Adipocyte (in vitro differentiated cells): Measurements from ENCODE around the gene CYB5B.

ENCODE experiments used
- DNase-seq: peaks from one replicate; pipeline ENCODE4 v3.0.0-alpha.2; 2015; ENCODE audit warnings: low read depth
- H3K27me3 ChIP-seq: replicated peaks from 2 replicates; pipeline ENCODE4 v1.7.0; 2013; ENCODE audit warnings: mild to moderate bottlenecking, low read length, moderate library complexity; ENCODE audit not compliant: control insufficient read depth, insufficient read depth
- H3K36me3 ChIP-seq: 2 replicates; pipeline ENCODE4 v1.7.0; 2013; ENCODE audit warnings: low read length, mild to moderate bottlenecking, moderate library complexity; ENCODE audit not compliant: control insufficient read depth, insufficient read depth, severe bottlenecking
- H3K4me1 ChIP-seq: 2 replicates; pipeline ENCODE4 v1.7.0; 2013; ENCODE audit warnings: mild to moderate bottlenecking, low read length, moderate library complexity; ENCODE audit not compliant: control insufficient read depth, insufficient read depth
- H3K4me3 ChIP-seq: 2 replicates; pipeline ENCODE4 v1.7.0; 2013; ENCODE audit warnings: mild to moderate bottlenecking, low read length, moderate library complexity
- H3K9ac ChIP-seq: 2 replicates; pipeline ENCODE4 v1.7.0; 2013; ENCODE audit warnings: mild to moderate bottlenecking, low read length, moderate library complexity
- H3K9me3 ChIP-seq: 2 replicates; pipeline ENCODE4 v1.7.0; 2013; ENCODE audit warnings: mild to moderate bottlenecking, low read length, moderate library complexity; ENCODE audit not compliant: control insufficient read depth

CYB5B gene, protein sequence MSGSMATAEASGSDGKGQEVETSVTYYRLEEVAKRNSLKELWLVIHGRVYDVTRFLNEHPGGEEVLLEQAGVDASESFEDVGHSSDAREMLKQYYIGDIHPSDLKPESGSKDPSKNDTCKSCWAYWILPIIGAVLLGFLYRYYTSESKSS

DNA sequence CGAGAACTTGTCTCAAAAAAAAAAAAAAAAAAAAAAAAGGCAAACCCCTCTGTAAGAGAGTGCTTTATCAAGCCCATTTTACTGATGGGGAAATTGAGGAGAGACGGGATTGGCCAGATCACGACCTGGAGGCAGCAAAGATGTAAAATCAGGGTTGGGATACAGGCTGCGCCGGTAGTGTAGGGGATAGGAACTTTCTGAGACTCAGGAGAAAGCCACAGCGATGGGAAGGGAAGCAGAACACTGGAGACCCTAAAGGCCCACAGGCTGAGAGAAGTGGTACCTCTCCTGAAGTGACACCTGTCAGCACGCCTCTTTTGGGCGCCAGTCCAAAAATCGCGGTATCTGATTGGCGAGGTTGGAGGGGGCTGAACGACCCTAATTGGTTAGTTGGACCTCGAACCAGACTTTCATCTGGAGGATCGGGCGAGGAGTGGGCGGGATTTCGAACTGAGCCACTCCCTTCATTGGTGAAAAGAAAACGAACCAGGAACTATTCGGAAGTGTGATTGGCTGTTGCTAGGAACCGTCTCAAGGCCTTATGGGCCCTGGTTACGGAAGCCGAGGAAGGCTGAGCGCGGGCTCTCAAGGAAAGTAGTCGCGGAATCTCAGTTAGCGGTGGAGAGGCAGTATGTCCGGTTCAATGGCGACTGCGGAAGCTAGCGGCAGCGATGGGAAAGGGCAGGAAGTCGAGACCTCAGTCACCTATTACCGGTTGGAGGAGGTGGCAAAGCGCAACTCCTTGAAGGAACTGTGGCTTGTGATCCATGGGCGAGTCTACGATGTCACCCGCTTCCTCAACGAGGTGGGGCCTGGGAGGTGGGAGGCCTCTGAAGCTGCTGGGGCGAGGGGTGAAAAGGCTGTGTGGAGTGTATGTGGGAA is at the start of gene CYB5B:
CYB5B (plus strand) TSS at position 567 of the 882 bp plus-strand sequence; CDS start at position 632, 65 bp downstream.
- peak; percentile 98 for DNase-seq

DNA sequence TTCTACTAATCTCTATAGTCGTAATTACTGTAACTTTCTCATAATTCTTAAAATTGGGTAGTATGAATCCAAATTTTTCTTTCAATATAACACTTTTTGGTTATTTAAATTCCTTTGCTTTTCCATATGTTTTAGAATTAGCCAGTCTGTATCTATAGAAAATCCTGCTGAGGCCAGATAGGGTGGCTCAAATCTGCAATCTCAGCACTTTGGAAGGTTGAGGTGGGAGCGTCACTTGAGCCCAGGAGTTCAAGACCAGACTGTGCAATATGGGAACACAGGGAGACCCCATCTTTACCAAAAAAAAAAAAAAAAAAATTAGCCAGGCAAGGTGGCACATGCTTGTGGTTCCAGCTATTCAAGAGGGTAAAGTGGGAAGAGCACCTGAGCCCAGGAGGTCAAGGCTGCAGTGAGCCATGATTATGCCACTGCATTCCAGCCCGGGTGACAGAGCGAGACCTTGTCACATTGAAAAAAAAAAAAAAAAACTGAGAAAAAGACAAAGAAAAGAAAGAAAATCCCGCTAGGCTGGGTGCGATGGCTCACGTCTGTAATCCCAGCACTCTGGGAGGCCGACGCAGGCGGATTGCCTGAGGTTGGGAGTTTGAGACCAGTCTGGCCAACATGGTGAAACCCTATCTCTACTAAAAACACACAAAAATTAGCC is 47.9 kb upstream of the CYB5B start:
- Histone ChIP-seq H3K9me3 (no peaks in the 10 kb centered on the region), H3K36me3 (peaks cover 56% of the 10 kb centered on the region), H3K27me3 (no peaks in the 10 kb centered on the region), H3K9ac (no peak overlapping the region), H3K4me3 (no peak overlapping the region), H3K4me1 (peaks cover 13% of the 10 kb centered on the region)
- no peak for DNase-seq

More for the DNA sequence above, at the start of gene CYB5B:
- H3K9me3 ChIP-seq, result no peaks in the 10 kb centered on the region
- H3K9ac ChIP-seq, result peak within 1 kb of the TSS; percentile 92
- peak within 1 kb of the TSS; percentile 95 for H3K4me3 ChIP-seq
- peaks cover 22% of the 10 kb centered on the region for H3K36me3 ChIP-seq
- H3K27me3 ChIP-seq, result no peaks in the 10 kb centered on the region
- peaks cover 8% of the 10 kb centered on the region for H3K4me1 ChIP-seq

DNA sequence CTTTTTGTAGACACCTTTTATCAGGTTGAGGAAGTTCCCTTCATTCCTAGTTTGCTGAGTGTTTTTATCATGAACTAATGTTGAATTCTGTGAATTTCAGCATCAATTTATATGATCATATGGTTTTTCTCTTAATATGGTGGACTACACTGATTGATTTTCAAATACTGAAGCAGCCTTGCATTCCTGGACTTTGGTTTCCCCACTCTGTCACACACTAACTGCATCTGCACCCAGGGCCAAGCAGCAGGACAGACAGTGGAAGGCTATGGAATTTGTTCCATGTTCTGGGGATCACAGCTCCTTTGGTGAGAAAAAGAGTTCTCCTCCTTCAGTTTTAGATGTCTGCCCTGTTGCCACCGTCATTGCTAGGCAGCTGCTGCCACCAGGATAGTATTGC is 46.4 kb upstream of the CYB5B start:
- peaks cover 57% of the 10 kb centered on the region for H3K36me3 ChIP-seq
- peaks cover 13% of the 10 kb centered on the region for H3K4me1 ChIP-seq
- no peak for DNase-seq
- H3K9ac ChIP-seq, result no peak overlapping the region
- H3K4me3 ChIP-seq, result no peak overlapping the region
- no peaks in the 10 kb centered on the region for H3K9me3 ChIP-seq
- no peaks in the 10 kb centered on the region for H3K27me3 ChIP-seq

DNA sequence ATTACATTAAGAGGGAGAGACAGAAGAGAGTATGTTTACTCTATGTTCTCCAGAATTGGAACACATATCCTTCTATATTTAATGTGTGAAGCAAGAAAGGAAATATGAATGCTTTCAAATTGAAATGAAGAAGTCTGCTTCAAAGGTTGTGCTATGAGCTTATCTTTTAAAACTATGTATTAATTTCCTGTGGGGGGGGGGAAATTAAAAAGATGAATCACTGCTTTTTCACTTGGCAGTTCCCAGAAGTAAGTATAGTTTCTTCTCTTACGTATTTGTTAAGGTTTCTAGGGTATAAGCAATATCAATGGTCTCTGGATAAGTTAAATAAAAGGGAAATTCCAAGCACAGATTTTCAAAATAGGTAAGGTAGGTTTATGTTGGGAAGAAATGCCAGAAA is 45.7 kb upstream of the CYB5B start:
- no peaks in the 10 kb centered on the region for H3K27me3 ChIP-seq
- peaks cover 14% of the 10 kb centered on the region for H3K4me1 ChIP-seq
- DNase-seq, result no peak
- no peak overlapping the region for H3K9ac ChIP-seq
- no peaks in the 10 kb centered on the region for H3K9me3 ChIP-seq
- no peak overlapping the region for H3K4me3 ChIP-seq
- peaks cover 62% of the 10 kb centered on the region for H3K36me3 ChIP-seq

DNA sequence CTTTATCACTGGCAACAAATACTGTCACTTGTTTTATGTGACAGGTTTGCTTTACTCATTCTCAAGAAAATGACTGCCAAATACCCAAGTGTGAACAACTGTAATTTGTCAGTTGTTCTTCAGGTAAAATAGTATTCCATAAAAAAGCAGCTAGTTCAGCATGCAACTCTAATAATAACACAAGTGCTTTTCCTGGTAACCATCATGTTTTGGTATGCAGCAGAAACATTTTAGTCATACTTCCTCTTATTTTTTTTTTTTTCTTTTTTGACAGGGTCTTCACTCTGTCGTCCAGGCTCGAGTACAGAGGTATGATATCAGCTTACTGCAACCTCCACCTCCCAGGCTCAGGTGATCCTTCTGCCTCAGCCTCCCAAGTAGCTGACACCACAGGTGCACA is 43.2 kb upstream of the CYB5B start:
- Histone ChIP-seq H3K27me3 (no peaks in the 10 kb centered on the region), H3K9ac (no peak overlapping the region), H3K36me3 (peaks cover 61% of the 10 kb centered on the region), H3K9me3 (no peaks in the 10 kb centered on the region), H3K4me3 (no peak overlapping the region), H3K4me1 (peaks cover 24% of the 10 kb centered on the region)
- no peak for DNase-seq

DNA sequence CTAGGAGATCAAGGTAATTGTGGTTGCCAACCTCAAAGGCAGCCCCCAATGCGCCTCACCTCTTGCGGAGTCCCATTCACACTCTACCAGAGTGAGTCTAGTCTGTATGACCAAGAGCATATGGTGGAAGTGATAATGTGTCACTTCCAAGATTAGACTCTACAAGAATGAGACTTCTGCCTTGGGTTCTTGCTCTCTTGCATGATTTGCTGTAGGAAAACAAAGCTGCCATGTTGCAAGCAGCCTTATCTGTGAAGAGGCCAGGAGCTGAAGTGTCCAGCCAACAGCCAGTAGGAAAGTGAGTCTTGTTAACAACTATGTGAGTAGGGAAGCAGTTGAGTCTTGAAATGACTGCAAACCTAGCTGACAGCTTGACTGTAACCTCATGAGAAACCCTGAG is 42.0 kb upstream of the CYB5B start:
- H3K9ac ChIP-seq, result no peak overlapping the region
- DNase-seq, result no peak
- H3K4me1 ChIP-seq, result peaks cover 30% of the 10 kb centered on the region
- no peaks in the 10 kb centered on the region for H3K27me3 ChIP-seq
- no peaks in the 10 kb centered on the region for H3K9me3 ChIP-seq
- H3K36me3 ChIP-seq, result peaks cover 59% of the 10 kb centered on the region
- H3K4me3 ChIP-seq, result no peak overlapping the region

DNA sequence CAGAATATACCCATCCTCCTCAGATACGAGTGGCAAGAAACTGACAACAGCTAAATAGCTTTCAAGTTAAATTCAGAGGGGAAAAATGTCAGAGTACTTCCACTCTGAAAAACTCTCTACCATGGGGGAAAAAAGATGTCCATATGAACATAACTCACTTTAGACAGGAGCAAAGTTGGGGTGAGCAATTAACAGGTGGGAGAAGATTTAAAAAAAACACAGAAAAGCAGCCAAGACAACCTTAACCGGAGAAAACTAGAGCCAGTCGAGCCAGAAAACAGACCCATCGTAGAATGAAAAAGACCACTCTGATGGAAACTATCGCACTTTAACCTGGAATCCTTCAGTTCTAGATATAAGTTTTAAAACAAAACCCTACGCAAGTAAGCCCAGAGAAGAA is 39.4 kb upstream of the CYB5B start:
- peak overlapping the region; percentile 93 for H3K4me3 ChIP-seq
- no peaks in the 10 kb centered on the region for H3K27me3 ChIP-seq
- H3K9me3 ChIP-seq, result no peaks in the 10 kb centered on the region
- DNase-seq, result peak; percentile 15
- H3K9ac ChIP-seq, result peak overlapping the region; percentile 95
- H3K4me1 ChIP-seq, result peaks cover 17% of the 10 kb centered on the region
- H3K36me3 ChIP-seq, result peaks cover 35% of the 10 kb centered on the region

DNA sequence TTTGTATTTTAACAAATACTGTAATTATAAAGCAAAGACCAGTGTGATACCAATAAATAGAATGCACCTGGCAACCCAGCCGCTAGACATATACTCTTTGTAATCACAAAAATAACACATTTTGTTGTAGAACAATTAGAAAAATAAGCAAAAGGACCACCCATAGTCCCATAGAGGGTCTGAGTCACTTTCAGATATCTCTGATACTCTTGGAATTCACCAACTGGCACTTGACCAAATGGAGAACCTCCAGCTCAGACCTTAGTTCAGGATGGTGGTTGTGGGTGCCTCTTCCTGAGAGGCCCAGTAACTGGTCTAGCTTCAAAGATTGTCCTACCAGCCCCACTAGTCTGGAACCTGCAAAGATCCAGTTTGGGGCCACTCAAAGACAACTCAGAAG is 37.8 kb upstream of the CYB5B start:
- peak overlapping the region; percentile 93 for H3K4me3 ChIP-seq

DNA sequence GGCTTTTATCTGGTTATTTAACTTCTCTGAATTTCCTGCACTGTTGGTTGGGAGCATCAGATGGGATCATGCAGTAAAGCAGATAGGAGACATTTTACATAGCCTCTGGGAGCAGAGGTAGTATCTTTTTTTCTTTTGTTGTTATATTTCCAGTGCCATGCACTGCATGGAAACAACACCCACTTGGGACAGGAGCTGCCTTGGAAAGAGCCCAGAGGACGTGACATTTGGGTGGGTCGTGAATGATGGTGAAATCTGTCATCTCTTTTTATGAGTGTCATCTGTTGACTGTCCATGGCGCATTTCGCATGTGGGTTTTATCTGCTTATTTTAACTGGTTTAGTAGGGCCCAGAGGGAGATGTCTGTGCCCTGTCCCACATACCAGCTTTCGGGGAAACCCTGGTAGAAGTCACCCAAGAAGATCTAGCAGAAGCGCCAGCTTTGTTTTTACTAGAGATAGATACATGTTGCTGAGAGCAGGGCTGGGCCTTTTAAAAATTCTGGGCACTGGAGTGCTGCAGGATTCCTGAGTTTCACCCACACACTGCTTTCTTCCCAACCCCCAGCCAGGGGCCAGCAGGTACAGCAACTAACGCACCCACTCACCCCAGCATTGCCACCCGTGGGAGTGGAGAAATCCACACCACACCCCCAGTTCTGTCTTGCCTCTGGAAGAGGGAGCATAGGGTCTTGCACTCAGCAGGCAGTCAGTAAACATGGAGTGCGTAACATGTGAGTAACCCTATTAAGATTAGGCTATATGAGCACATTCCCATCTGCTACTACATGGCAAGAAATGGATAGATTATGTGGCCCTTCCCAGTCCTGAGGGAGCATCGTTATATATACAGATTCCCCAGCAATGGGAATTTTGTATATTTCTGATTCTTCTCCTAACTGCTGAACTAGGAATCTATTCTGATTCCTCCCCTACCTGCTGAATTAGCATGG is 30.2 kb upstream of the CYB5B start:
- DNase-seq, result no peak
- no peaks in the 10 kb centered on the region for H3K27me3 ChIP-seq
- H3K9ac ChIP-seq, result no peak overlapping the region
- peaks cover 14% of the 10 kb centered on the region for H3K4me1 ChIP-seq
- no peak overlapping the region for H3K4me3 ChIP-seq
- H3K36me3 ChIP-seq, result no peaks in the 10 kb centered on the region
- no peaks in the 10 kb centered on the region for H3K9me3 ChIP-seq

More for the DNA sequence above, 37.8 kb upstream of the CYB5B start:
- Histone ChIP-seq H3K27me3 (no peaks in the 10 kb centered on the region), H3K9me3 (no peaks in the 10 kb centered on the region), H3K36me3 (peaks cover 25% of the 10 kb centered on the region), H3K4me1 (peaks cover 17% of the 10 kb centered on the region), H3K9ac (peak overlapping the region; percentile 95)
- no peak for DNase-seq

DNA sequence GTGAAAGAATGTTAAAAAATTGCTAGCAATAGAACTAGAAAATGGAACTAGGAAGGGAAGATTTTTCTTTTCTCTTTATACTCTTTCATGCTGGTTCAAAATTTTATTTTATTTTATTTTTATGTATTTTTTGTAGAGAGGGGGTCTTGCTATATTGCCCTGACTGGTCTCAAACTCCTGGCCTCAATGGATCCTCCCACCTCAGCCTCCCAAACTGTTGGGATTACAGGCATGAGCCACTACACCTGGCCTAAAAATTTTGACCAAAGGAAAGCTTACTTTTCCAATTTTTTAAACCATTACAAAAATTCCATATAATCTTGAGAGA is 28.6 kb upstream of the CYB5B start:
- Histone ChIP-seq H3K9me3 (no peaks in the 10 kb centered on the region), H3K9ac (peak overlapping the region; percentile 77), H3K4me1 (peaks cover 14% of the 10 kb centered on the region), H3K36me3 (no peaks in the 10 kb centered on the region), H3K4me3 (no peak overlapping the region), H3K27me3 (no peaks in the 10 kb centered on the region)
- no peak for DNase-seq
